K562 (cell line): Measurements from ENCODE around the gene HACL1.

Experiments used
- GABPB2 ChIP-seq: fragments of 250-450 bp; sonication (Bioruptor Pico); conservative IDR thresholded peaks from 2 replicates; pipeline ENCODE4 v1.5.1; 2021; ENCODE audit warnings: mild to moderate bottlenecking
- MCM2 ChIP-seq: fragments of 450-650 bp; IDR thresholded peaks from 2 replicates; pipeline ENCODE4 v1.6.1; 2017; ENCODE audit warnings: low read depth, mild to moderate bottlenecking
- NRF1 ChIP-seq, 2 experiments: fragments of 450-650 bp; IDR thresholded peaks in 1 of 2; conservative IDR thresholded peaks in 1 of 2; 2 replicates each; pipeline ENCODE4 v1.6.1; 2014; ENCODE audit warnings: mild to moderate bottlenecking in 2 of 2
- POLR2A ChIP-seq: fragments of 450-650 bp; conservative IDR thresholded peaks from 2 replicates; pipeline ENCODE4 v1.6.1; 2016
- RAD21 ChIP-seq, 2 experiments: fragments of 250-450 bp in 1 of 2; fragments of 450-650 bp in 1 of 2; sonication (Bioruptor Pico) in 1 of 2; formaldehyde crosslinking in 1 of 2; IDR thresholded peaks in 1 of 2; conservative IDR thresholded peaks in 1 of 2; 2 replicates each; pipeline versions ENCODE4 v1.4.0 to v1.8.0; 2020 to 2022; ENCODE audit warnings: mild to moderate bottlenecking in 2 of 2, moderate library complexity in 1 of 2
- SAFB2 ChIP-seq: fragments of 200-400 bp; formaldehyde crosslinking; IDR thresholded peaks from 2 replicates; pipeline ENCODE4 v1.6.1; 2018; ENCODE audit warnings: borderline replicate concordance, low read length, low read depth, moderate library complexity; ENCODE audit not compliant: severe bottlenecking
- SMC3 ChIP-seq: conservative IDR thresholded peaks from 2 replicates; pipeline ENCODE4 v1.6.1; 2011; ENCODE audit warnings: low read depth, low read length, improper control_type of control experiment; ENCODE audit not compliant: insufficient read depth
- TFAP4 ChIP-seq: sonication (generic); formaldehyde crosslinking; IDR thresholded peaks from 2 replicates; pipeline ENCODE4 v1.8.0; 2022; ENCODE audit warnings: missing genetic modification reagents, mild to moderate bottlenecking, moderate library complexity, borderline replicate concordance

- TF ChIP-seq SMC3: no peak
- TF ChIP-seq SAFB2: no peak
- no peak for TF ChIP-seq NRF1 (conservative IDR thresholded peaks at IDR 0.05 in 1 of 2, IDR thresholded peaks at IDR 0.05 in 1 of 2)
- TF ChIP-seq POLR2A: no peak
- no peak for TF ChIP-seq MCM2
- TF ChIP-seq TFAP4: no peak
- TF ChIP-seq GABPB2 (CRISPR knock-in tag): no peak
- TF ChIP-seq RAD21 (CRISPR knock-in tag; conservative IDR thresholded peaks at IDR 0.05 in 1 of 2, IDR thresholded peaks at IDR 0.05 in 1 of 2): no peak
Observed at GRCh38 chr3:15623535-15624440, 22.4 kb upstream of the HACL1 start.
